ENCODE measurements around the gene HELQ.

GRCh38 chr4:83393908-83394307 lies 61.7 kb downstream of the HELQ start:
- TF ChIP-seq, protein P1, sequence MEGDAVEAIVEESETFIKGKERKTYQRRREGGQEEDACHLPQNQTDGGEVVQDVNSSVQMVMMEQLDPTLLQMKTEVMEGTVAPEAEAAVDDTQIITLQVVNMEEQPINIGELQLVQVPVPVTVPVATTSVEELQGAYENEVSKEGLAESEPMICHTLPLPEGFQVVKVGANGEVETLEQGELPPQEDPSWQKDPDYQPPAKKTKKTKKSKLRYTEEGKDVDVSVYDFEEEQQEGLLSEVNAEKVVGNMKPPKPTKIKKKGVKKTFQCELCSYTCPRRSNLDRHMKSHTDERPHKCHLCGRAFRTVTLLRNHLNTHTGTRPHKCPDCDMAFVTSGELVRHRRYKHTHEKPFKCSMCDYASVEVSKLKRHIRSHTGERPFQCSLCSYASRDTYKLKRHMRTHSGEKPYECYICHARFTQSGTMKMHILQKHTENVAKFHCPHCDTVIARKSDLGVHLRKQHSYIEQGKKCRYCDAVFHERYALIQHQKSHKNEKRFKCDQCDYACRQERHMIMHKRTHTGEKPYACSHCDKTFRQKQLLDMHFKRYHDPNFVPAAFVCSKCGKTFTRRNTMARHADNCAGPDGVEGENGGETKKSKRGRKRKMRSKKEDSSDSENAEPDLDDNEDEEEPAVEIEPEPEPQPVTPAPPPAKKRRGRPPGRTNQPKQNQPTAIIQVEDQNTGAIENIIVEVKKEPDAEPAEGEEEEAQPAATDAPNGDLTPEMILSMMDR (IDR thresholded peaks at IDR 0.05) = no peak
- TF ChIP-seq POLR2AphosphoS5 (IDR thresholded peaks at IDR 0.05) = no peak
- no peak for TF ChIP-seq EP300 (IDR thresholded peaks at IDR 0.05)
- TF ChIP-seq POLR2A (IDR thresholded peaks at IDR 0.05) = no peak
